ENCODE measurements around the gene PFKFB2. TPM values are rescaled to one million over a fixed set of nuclear protein-coding genes. Genes with fewer than 3 reads are reported as not detected.

Gene PFKFB2
- total RNA-seq, 1 donor: 5.1 TPM

- Histone ChIP-seq H3K4me3 (ENCODE audit: low read length) (no peak overlapping the region), H3K27me3 (ENCODE audit: insufficient read depth, low read length) (no peaks in the 10 kb centered on the region), H3K4me1 (ENCODE audit: insufficient read depth, low read length) (peaks cover 11% of the 10 kb centered on the region), H3K9me3 (ENCODE audit: low read depth, low read length) (no peaks in the 10 kb centered on the region)
Observed at GRCh38 chr1:207102146-207102545, 49.1 kb downstream of the PFKFB2 start.

- H3K4me3 ChIP-seq (ENCODE audit: low read length): no peak overlapping the region
- H3K4me1 ChIP-seq (ENCODE audit: insufficient read depth, low read length): peaks cover 11% of the 10 kb centered on the region
- H3K27me3 ChIP-seq (ENCODE audit: insufficient read depth, low read length): no peaks in the 10 kb centered on the region
- no peaks in the 10 kb centered on the region for H3K9me3 ChIP-seq (ENCODE audit: low read depth, low read length)
Observed at GRCh38 chr1:207102659-207103058, 49.6 kb downstream of the PFKFB2 start.

- no peak within 1 kb of the TSS for H3K4me3 ChIP-seq (ENCODE audit: low read length)
- no peaks in the 10 kb centered on the region for H3K9me3 ChIP-seq (ENCODE audit: low read depth, low read length)
- H3K27me3 ChIP-seq (ENCODE audit: insufficient read depth, low read length): no peaks in the 10 kb centered on the region
- peaks cover 11% of the 10 kb centered on the region for H3K4me1 ChIP-seq (ENCODE audit: insufficient read depth, low read length)
Observed at GRCh38 chr1:207103892-207104373, 50.9 kb downstream of the PFKFB2 start, which contains the start of gene C4BPA. TSS of gene C4BPA (plus strand) at chr1:207104233. CDS start at chr1:207113026, 8,793 bp downstream.

GRCh38 chr1:207109004-207109403 is 55.9 kb downstream of the PFKFB2 start:
- Histone ChIP-seq H3K27me3 (ENCODE audit: insufficient read depth, low read length) (no peaks in the 10 kb centered on the region), H3K4me3 (ENCODE audit: low read length) (no peak overlapping the region), H3K4me1 (ENCODE audit: insufficient read depth, low read length) (peaks cover 4% of the 10 kb centered on the region), H3K9me3 (ENCODE audit: low read depth, low read length) (no peaks in the 10 kb centered on the region)

GRCh38 chr1:207112616-207113296 is 59.7 kb downstream of the PFKFB2 start:
- Histone ChIP-seq H3K4me1 (ENCODE audit: insufficient read depth, low read length) (no peaks in the 10 kb centered on the region), H3K27me3 (ENCODE audit: insufficient read depth, low read length) (no peaks in the 10 kb centered on the region), H3K4me3 (ENCODE audit: low read length) (no peak overlapping the region), H3K9me3 (ENCODE audit: low read depth, low read length) (no peaks in the 10 kb centered on the region)

GRCh38 chr1:207115269-207115668 is 62.2 kb downstream of the PFKFB2 start:
- Histone ChIP-seq H3K4me3 (ENCODE audit: low read length) (no peak overlapping the region), H3K4me1 (ENCODE audit: insufficient read depth, low read length) (no peaks in the 10 kb centered on the region), H3K9me3 (ENCODE audit: low read depth, low read length) (no peaks in the 10 kb centered on the region), H3K27me3 (ENCODE audit: insufficient read depth, low read length) (no peaks in the 10 kb centered on the region)

- peaks cover 3% of the 10 kb centered on the region for H3K27me3 ChIP-seq (ENCODE audit: insufficient read depth, low read length)
Observed at GRCh38 chr1:207124389-207124788, 71.3 kb downstream of the PFKFB2 start.

GRCh38 chr1:207128336-207128921 is 75.4 kb downstream of the PFKFB2 start:
- H3K9me3 ChIP-seq (ENCODE audit: low read depth, low read length): peaks cover 37% of the 10 kb centered on the region

More at GRCh38 chr1:207124389-207124788, 71.3 kb downstream of the PFKFB2 start:
- H3K4me1 ChIP-seq (ENCODE audit: insufficient read depth, low read length): no peaks in the 10 kb centered on the region
- peaks cover 22% of the 10 kb centered on the region for H3K9me3 ChIP-seq (ENCODE audit: low read depth, low read length)
- no peak overlapping the region for H3K4me3 ChIP-seq (ENCODE audit: low read length)

GRCh38 chr1:207129053-207129452 is 76.0 kb downstream of the PFKFB2 start:
- H3K4me1 ChIP-seq (ENCODE audit: insufficient read depth, low read length): peaks cover 3% of the 10 kb centered on the region
- H3K4me3 ChIP-seq (ENCODE audit: low read length): no peak overlapping the region

More at GRCh38 chr1:207128336-207128921, 75.4 kb downstream of the PFKFB2 start:
- Histone ChIP-seq H3K4me3 (ENCODE audit: low read length) (no peak overlapping the region), H3K4me1 (ENCODE audit: insufficient read depth, low read length) (no peaks in the 10 kb centered on the region), H3K27me3 (ENCODE audit: insufficient read depth, low read length) (no peaks in the 10 kb centered on the region)

More at GRCh38 chr1:207129053-207129452, 76.0 kb downstream of the PFKFB2 start:
- Histone ChIP-seq H3K9me3 (ENCODE audit: low read depth, low read length) (peaks cover 37% of the 10 kb centered on the region), H3K27me3 (ENCODE audit: insufficient read depth, low read length) (no peaks in the 10 kb centered on the region)

Other genes with a start within 250 kb of the PFKFB2 start
- gene IL20, start 187.7 kb upstream of the PFKFB2 start, total RNA-seq: not detected
- gene IL24, start 155.8 kb upstream of the PFKFB2 start, total RNA-seq: 0.10 TPM
- 117 TPM for gene FCMR, start 131.3 kb upstream of the PFKFB2 start, total RNA-seq
- not detected for gene PIGR, start 106.8 kb upstream of the PFKFB2 start, total RNA-seq
- gene FCAMR, start 82.8 kb upstream of the PFKFB2 start, total RNA-seq: not detected
- gene C1orf116, start 20.5 kb upstream of the PFKFB2 start, total RNA-seq: 0.63 TPM
- gene YOD1, start 2.1 kb upstream of the PFKFB2 start, total RNA-seq: 44.5 TPM
- 0.84 TPM for gene C4BPB, start 35.6 kb downstream of the PFKFB2 start, total RNA-seq
- gene C4BPA, start 51.0 kb downstream of the PFKFB2 start, total RNA-seq: 0.10 TPM

Data from mononuclear cell (primary cell).